Measurements from ENCODE around the gene CLMN. TPM values are rescaled to one million over a fixed set of nuclear protein-coding genes. Genes with fewer than 3 reads are reported as not detected.

CLMN gene
- total and polyA plus RNA-seq, 2 of the 8 experiments (the other 6 are each of a cell fraction or from before 2014, with no cell fraction given): 1.6 to 8.2 TPM

DNA sequence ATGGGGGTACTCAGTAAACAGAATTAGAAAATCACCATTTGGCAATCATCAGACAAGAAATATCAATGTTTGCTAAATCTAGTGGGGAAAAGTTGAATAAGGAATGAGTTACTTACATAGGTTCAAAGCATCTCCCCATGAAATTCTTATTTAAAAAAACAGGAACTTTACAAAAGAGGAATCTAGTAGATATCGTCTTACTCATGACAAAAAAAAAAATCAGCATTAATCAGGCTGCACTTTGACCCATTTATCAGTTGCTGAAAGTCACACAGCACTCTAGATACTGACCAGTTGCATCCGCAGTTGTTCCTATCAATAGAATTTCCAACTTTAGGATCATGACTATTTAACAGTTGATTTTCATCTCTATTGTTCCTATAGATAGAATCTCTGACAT, 156.6 kb downstream of the CLMN start (continued):
- TF ChIP-seq SP2 (IDR thresholded peaks at IDR 0.05; ENCODE audit: low read length) (no peak), RFX5 (IDR thresholded peaks at IDR 0.05; ENCODE audit: borderline replicate concordance, low read depth, low read length) (no peak), SP4 (IDR thresholded peaks at IDR 0.05; ENCODE audit: low read length) (no peak), PHF8 (conservative IDR thresholded peaks at IDR 0.05; ENCODE audit: low read depth, low read length) (no peak), CHD1 (IDR thresholded peaks at IDR 0.05; ENCODE audit: low read depth, low read length) (no peak), HDAC2 (IDR thresholded peaks at IDR 0.05; ENCODE audit: borderline replicate concordance in 1 of 2, low read depth in 2 of 2, low read length in 2 of 2) (no peak), RAD21 (IDR thresholded peaks at IDR 0.05 in 1 of 2, conservative IDR thresholded peaks at IDR 0.05 in 1 of 2; ENCODE audit: low read depth in 2 of 2, low read length in 2 of 2) (no peak)

Measured in H1 (cell line).